GM23338 (cell line): Measurements from ENCODE around the gene RPH3AL.

Source experiments
- EZH2 ChIP-seq: fragments of 200-600 bp; sonication (generic); IDR thresholded peaks from one replicate; pipeline ENCODE4 v1.8.0; 2017; ENCODE audit warnings: antibody characterized with exemption, mild to moderate bottlenecking, low read depth; ENCODE audit not compliant: unreplicated experiment
- EZH2phosphoT487 ChIP-seq: fragments of 200-600 bp; sonication (generic); IDR thresholded peaks from one replicate; pipeline ENCODE4 v1.8.1; 2018; ENCODE audit warnings: antibody characterized with exemption; ENCODE audit not compliant: unreplicated experiment
- POLR2AphosphoS5 ChIP-seq: IDR thresholded peaks from 2 replicates; pipeline ENCODE4 v1.6.1; 2016; ENCODE audit warnings: antibody characterized with exemption, low read depth
- STAT1 ChIP-seq: IDR thresholded peaks from one replicate; pipeline ENCODE4 v1.6.1; 2016; ENCODE audit warnings: antibody characterized with exemption; ENCODE audit not compliant: unreplicated experiment
- TF ChIP-seq, protein P1 (sequence below), 2 experiments: fragments of 200-600 bp in 1 of 2; sonication (generic) in 1 of 2; conservative IDR thresholded peaks; 2 replicates each; pipeline versions ENCODE4 v1.5.1 to v1.6.1; 2016 to 2017; ENCODE audit warnings: antibody characterized with exemption in 2 of 2, low read depth in 2 of 2, mild to moderate bottlenecking in 2 of 2, moderate library complexity in 1 of 2
- TF ChIP-seq, protein P2 (sequence below): IDR thresholded peaks from one replicate; pipeline ENCODE4 v1.6.1; 2018; ENCODE audit warnings: antibody characterized with exemption; ENCODE audit not compliant: unreplicated experiment

GRCh38 chr17:259341-259976, 93.1 kb downstream of the RPH3AL start:
- TF ChIP-seq, protein P1, sequence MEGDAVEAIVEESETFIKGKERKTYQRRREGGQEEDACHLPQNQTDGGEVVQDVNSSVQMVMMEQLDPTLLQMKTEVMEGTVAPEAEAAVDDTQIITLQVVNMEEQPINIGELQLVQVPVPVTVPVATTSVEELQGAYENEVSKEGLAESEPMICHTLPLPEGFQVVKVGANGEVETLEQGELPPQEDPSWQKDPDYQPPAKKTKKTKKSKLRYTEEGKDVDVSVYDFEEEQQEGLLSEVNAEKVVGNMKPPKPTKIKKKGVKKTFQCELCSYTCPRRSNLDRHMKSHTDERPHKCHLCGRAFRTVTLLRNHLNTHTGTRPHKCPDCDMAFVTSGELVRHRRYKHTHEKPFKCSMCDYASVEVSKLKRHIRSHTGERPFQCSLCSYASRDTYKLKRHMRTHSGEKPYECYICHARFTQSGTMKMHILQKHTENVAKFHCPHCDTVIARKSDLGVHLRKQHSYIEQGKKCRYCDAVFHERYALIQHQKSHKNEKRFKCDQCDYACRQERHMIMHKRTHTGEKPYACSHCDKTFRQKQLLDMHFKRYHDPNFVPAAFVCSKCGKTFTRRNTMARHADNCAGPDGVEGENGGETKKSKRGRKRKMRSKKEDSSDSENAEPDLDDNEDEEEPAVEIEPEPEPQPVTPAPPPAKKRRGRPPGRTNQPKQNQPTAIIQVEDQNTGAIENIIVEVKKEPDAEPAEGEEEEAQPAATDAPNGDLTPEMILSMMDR (conservative IDR thresholded peaks at IDR 0.05; ENCODE audit: low read depth in 2 of 2): no peak
- no peak for TF ChIP-seq POLR2AphosphoS5
- TF ChIP-seq, protein P2, sequence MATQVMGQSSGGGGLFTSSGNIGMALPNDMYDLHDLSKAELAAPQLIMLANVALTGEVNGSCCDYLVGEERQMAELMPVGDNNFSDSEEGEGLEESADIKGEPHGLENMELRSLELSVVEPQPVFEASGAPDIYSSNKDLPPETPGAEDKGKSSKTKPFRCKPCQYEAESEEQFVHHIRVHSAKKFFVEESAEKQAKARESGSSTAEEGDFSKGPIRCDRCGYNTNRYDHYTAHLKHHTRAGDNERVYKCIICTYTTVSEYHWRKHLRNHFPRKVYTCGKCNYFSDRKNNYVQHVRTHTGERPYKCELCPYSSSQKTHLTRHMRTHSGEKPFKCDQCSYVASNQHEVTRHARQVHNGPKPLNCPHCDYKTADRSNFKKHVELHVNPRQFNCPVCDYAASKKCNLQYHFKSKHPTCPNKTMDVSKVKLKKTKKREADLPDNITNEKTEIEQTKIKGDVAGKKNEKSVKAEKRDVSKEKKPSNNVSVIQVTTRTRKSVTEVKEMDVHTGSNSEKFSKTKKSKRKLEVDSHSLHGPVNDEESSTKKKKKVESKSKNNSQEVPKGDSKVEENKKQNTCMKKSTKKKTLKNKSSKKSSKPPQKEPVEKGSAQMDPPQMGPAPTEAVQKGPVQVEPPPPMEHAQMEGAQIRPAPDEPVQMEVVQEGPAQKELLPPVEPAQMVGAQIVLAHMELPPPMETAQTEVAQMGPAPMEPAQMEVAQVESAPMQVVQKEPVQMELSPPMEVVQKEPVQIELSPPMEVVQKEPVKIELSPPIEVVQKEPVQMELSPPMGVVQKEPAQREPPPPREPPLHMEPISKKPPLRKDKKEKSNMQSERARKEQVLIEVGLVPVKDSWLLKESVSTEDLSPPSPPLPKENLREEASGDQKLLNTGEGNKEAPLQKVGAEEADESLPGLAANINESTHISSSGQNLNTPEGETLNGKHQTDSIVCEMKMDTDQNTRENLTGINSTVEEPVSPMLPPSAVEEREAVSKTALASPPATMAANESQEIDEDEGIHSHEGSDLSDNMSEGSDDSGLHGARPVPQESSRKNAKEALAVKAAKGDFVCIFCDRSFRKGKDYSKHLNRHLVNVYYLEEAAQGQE: no peak
- no peak for TF ChIP-seq STAT1
- no peak for TF ChIP-seq EZH2
- no peak for TF ChIP-seq EZH2phosphoT487
